Heart left ventricle (tissue), 16 donors: Measurements from ENCODE around the gene CHIA. TPM values are rescaled to one million over a fixed set of nuclear protein-coding genes. Genes with fewer than 3 reads are reported as not detected.

Experiments used
- ATAC-seq, 4 donors: fragments of 200-7000 bp; cut with Tn5 transposase; one replicate each; pipeline ENCODE4 v1.9.1; 2020 to 2022; ENCODE audit warnings: moderate library complexity in 4 of 4, mild to moderate bottlenecking in 3 of 4, moderate number of reproducible peaks in 1 of 4
- DNase-seq, 5 donors: peaks; one replicate each; pipeline ENCODE4 v3.0.0-alpha.2; 2020
- H3K27ac ChIP-seq, 12 donors: fragments of 200-600 bp; sonication (generic) in 4 of 12; one replicate each; pipeline versions ENCODE4 v1.5.0 to v1.8.0; 2016 to 2022; ENCODE audit warnings: mild to moderate bottlenecking in 2 of 12
- H3K27me3 ChIP-seq, 9 donors: fragments of 200-600 bp; sonication (generic) in 2 of 9; one replicate each; pipeline versions ENCODE4 v1.5.1 to v1.8.0; 2016 to 2022; ENCODE audit warnings: mild to moderate bottlenecking in 3 of 9
- H3K36me3 ChIP-seq, 9 donors: fragments of 200-600 bp; sonication (generic) in 2 of 9; one replicate each; pipeline versions ENCODE4 v1.5.0 to v1.8.0; 2018 to 2022; ENCODE audit warnings: mild to moderate bottlenecking in 2 of 9
- H3K4me1 ChIP-seq, 12 donors: fragments of 200-600 bp; sonication (generic) in 4 of 12; one replicate each; pipeline versions ENCODE4 v1.5.0 to v1.8.0; 2016 to 2022; ENCODE audit warnings: mild to moderate bottlenecking in 3 of 12
- H3K4me3 ChIP-seq, 12 donors: fragments of 200-600 bp; sonication (generic) in 4 of 12; one replicate each; pipeline versions ENCODE4 v1.5.0 to v1.8.0; 2017 to 2022; ENCODE audit warnings: mild to moderate bottlenecking in 9 of 12, moderate library complexity in 4 of 12
- H3K9me3 ChIP-seq, 12 donors: fragments of 200-600 bp; sonication (generic) in 4 of 12; one replicate each; pipeline versions ENCODE4 v1.5.0 to v1.8.0; 2016 to 2022; ENCODE audit warnings: mild to moderate bottlenecking in 1 of 12
- POLR2A ChIP-seq, 2 donors: fragments of 450-650 bp; IDR thresholded peaks; one replicate each; pipeline ENCODE4 v1.6.1; 2017; ENCODE audit warnings: antibody characterized with exemption in 2 of 2, mild to moderate bottlenecking in 2 of 2, moderate library complexity in 2 of 2
- WGBS, 4 donors: extraction: QIAGEN DNeasy Blood & Tissue Kit in 2 of 4; methylation state at CpG; one replicate each; pipeline versions ENCODE4 v1.1.5 to v1.1.7; 2013 to 2018; 5-methylcytosine and 5-hydroxymethylcytosine counted together
- intact Hi-C, 10 donors: fragments of 100-400 bp; cut with DNase I; formaldehyde crosslinking; loops; one replicate each; pipeline versions ENCODE4 v1.11.1 to v1.14.2; 2022
- polyA plus RNA-seq, 2 donors: library from polyadenylated mRNA; stranded (reverse); fragments of 200-250 nt; gene quantifications; one replicate each; pipeline ENCODE4 v1.2.3, GENCODE V29; 2013
- total RNA-seq, 9 donors: library from RNA; depleted of rRNA in 2 of 9; stranded (reverse); fragments of >200 nt in 2 of 9; fragmentation: NEBNext Ultra II Directional in 3 of 9; extraction: Animal tissue kit (Norgen Biotek cat#: 25700) in 3 of 9; gene quantifications; one replicate each; pipeline versions ENCODE4 v1.1.0 to v1.2.4, GENCODE V29; 2016 to 2023
- TF ChIP-seq, protein P1 (sequence below), 12 donors: fragments of 200-600 bp; sonication (generic) in 4 of 12; IDR thresholded peaks; one replicate each; pipeline versions ENCODE4 v1.5.0 to v1.8.0; 2018 to 2022; ENCODE audit warnings: antibody characterized with exemption in 12 of 12, mild to moderate bottlenecking in 5 of 12
- donor health status: ischemic (EF 13 %, LVEDD 7.1; RV severe dilation, severe dysfunction).
- donor health status: healthy with polysubstance abuse.
- donor health status: DM: no; HTN: yes; CAD: no.
- donor health status: DM: no; HTN: no; CAD: no.
- donor health status: ischemic (EF 25% LVEDD 6.9; RV normal size, moderate dysfunction).
- donor health status: ischemic (EF 25% LVEDD 5.7; RV mildly dilated, moderate dysfunction).
- donor health status: healthy.
- donor health status: DM: yes; HTN: yes; CAD: no.
- donor health status: ischemic (EF 35%, LVEDD 5.7; RV mildly dilated, moderate dysfunction).
- donor health status: nonischemic (EF 11% LVEDD 7.7; RV severe dilation, severe dysfunction).
- donor health status: DM: yes; HTN: yes; CAD: no.
- donor health status: PGD.
- donor health status: ischemic (EF 29% LVEDD 5.4; RV normal size, mild dysfunction).
- donor health status: nonischemic (EF 23%, LVEDD 6.1; RV moderate dilation, normal function).

Gene CHIA
- total and polyA plus RNA-seq, 11 donors: 0.10 to 0.61 TPM; not detected in 9

DNA sequence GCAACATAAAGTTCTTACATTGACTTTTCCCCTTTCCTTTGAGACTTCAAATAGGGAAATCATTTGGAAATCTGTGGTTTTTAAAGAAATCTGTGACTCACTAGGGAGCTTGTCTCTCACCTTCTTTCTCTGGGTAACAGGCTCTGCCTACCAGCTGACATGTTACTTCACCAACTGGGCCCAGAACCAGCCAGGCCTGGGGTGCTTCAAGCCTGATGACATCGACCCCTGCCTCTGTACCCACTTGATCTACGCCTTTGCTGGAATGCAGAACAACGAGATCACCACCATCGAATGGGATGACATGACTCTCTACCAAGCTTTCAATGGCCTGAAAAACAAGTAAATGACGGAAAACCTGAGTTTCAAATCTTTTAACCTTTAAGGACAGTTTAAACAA, 9.2 kb upstream of the CHIA start:
- Histone ChIP-seq H3K27ac (no peak overlapping the region), H3K4me1 (no peaks in the 10 kb centered on the region), H3K27me3 (peaks cover 0 to 8% (median 0%) of the 10 kb centered on the region in 9 donors), H3K4me3 (no peak overlapping the region), H3K9me3 (peaks cover 0 to 8% (median 0%) of the 10 kb centered on the region in 12 donors), H3K36me3 (no peaks in the 10 kb centered on the region)
- no peak for DNase-seq
- 69 to 80% (median 74%) methylated on average over 5 of the region's 5 CpGs for WGBS, 4 donors
- intact Hi-C loops: no loop called here
- ATAC-seq: no peak
- TF ChIP-seq, protein P1, sequence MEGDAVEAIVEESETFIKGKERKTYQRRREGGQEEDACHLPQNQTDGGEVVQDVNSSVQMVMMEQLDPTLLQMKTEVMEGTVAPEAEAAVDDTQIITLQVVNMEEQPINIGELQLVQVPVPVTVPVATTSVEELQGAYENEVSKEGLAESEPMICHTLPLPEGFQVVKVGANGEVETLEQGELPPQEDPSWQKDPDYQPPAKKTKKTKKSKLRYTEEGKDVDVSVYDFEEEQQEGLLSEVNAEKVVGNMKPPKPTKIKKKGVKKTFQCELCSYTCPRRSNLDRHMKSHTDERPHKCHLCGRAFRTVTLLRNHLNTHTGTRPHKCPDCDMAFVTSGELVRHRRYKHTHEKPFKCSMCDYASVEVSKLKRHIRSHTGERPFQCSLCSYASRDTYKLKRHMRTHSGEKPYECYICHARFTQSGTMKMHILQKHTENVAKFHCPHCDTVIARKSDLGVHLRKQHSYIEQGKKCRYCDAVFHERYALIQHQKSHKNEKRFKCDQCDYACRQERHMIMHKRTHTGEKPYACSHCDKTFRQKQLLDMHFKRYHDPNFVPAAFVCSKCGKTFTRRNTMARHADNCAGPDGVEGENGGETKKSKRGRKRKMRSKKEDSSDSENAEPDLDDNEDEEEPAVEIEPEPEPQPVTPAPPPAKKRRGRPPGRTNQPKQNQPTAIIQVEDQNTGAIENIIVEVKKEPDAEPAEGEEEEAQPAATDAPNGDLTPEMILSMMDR (IDR thresholded peaks at IDR 0.05): no peak
- TF ChIP-seq POLR2A (IDR thresholded peaks at IDR 0.05): no peak

DNA sequence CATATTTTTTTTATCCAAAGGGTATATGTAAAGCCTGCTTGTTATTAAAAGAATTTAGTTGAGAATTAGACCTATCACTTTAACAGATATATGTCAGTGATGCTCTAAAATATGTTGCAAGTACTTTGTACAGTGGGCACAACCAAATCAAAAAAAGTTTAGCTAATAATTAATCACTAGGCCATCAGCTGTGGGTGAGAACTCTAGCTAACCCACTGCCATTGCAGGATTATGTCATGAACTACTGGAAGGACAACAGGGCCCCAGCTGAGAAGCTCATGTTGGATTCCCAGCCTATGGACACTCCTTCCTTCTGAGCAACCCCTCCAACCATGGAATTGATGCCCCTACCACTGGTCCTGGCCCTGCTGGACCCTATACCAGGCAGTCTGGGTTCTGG, 6.8 kb upstream of the CHIA start:
- TF ChIP-seq POLR2A (IDR thresholded peaks at IDR 0.05): no peak
- TF ChIP-seq, protein P1 (IDR thresholded peaks at IDR 0.05): no peak
- DNase-seq (no peak), ATAC-seq (no peak)
- intact Hi-C loops: no loop called here
- peaks cover 0 to 13% (median 0%) of the 10 kb centered on the region in 9 donors for H3K27me3 ChIP-seq
- no peak overlapping the region for H3K4me3 ChIP-seq
- no peaks in the 10 kb centered on the region for H3K4me1 ChIP-seq
- H3K36me3 ChIP-seq: no peaks in the 10 kb centered on the region
- H3K9me3 ChIP-seq: no peaks in the 10 kb centered on the region
- H3K27ac ChIP-seq: no peak overlapping the region

DNA sequence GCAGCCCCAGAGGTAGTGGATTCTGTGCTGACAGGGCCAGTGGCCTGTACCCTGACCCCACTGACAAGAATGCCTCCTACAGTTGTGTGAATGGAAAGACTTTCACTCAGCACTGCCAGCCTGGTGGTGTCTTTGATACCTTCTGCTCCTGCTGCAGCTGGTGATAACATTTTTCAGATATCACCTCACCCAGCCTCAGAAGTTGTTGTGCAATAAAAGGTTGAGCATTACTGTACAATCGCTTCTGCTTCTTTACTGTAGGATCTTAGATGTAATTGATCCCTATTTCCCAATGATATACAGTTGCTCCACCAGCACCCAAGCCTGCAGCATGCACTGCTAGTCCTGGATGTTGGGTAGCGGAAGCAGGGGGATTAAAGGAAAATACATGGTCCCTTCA, 4.8 kb upstream of the CHIA start:
- no peaks in the 10 kb centered on the region for H3K4me1 ChIP-seq
- no peak for TF ChIP-seq POLR2A (IDR thresholded peaks at IDR 0.05)
- TF ChIP-seq, protein P1 (IDR thresholded peaks at IDR 0.05): no peak
- intact Hi-C loops: no loop called here
- H3K36me3 ChIP-seq: no peaks in the 10 kb centered on the region
- WGBS, 4 donors: 57 to 61% (median 60%) methylated on average over 2 of the region's 2 CpGs
- H3K27ac ChIP-seq: no peak overlapping the region
- no peak for ATAC-seq
- no peak for DNase-seq
- peaks cover 0 to 13% (median 0%) of the 10 kb centered on the region in 9 donors for H3K27me3 ChIP-seq
- H3K4me3 ChIP-seq: no peak overlapping the region
- H3K9me3 ChIP-seq: no peaks in the 10 kb centered on the region

DNA sequence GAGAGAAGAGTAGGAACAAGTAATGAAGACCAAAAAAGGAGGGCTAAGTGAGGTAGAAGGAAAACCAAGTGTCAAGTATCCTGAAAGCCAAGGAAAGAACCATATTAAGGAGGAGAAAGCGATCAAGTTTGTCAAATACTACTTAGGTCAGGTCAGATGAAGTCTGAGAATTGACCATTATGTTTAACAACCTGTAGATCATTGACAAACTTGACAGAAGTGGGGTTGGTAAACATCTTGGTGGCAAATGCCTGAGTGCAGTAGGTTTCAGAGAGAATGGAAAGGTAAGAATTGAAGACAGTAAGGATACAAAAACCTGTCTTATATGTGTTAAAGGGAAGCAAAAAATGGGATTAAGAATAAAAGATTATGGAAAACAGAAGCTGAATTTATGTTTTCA, 3.7 kb upstream of the CHIA start:
- Histone ChIP-seq H3K4me1 (no peaks in the 10 kb centered on the region), H3K4me3 (no peak overlapping the region), H3K36me3 (no peaks in the 10 kb centered on the region), H3K9me3 (no peaks in the 10 kb centered on the region), H3K27me3 (peaks cover 0 to 13% (median 0%) of the 10 kb centered on the region in 9 donors), H3K27ac (no peak overlapping the region)
- 0 to 50% (median 22%) methylated on average over 1 of the region's 1 CpG for WGBS, 4 donors
- no peak for DNase-seq
- ATAC-seq: no peak
- intact Hi-C loops: no loop called here
- no peak for TF ChIP-seq POLR2A (IDR thresholded peaks at IDR 0.05)
- TF ChIP-seq, protein P1 (IDR thresholded peaks at IDR 0.05): no peak
